Left renal pelvis (tissue), 4 donors: ENCODE data around the gene UTS2R. TPM values are rescaled to one million over a fixed set of nuclear protein-coding genes. Genes with fewer than 3 reads are reported as not detected.
"Not testable (repeated sequence)": the region's sequence is repeated elsewhere in the genome, so short reads cannot be mapped to it uniquely, and the experiment has no call there.

ENCODE experiments used
- DNase-seq, 4 donors: peaks; one replicate each; pipeline ENCODE4 v3.0.0-alpha.2; 2013; ENCODE audit warnings: low read depth in 4 of 4, low spot score in 3 of 4
- polyA plus RNA-seq, 4 donors: library from polyadenylated mRNA; unstranded; fragments of 120-200 nt; gene quantifications; one replicate each; pipeline ENCODE4 v1.2.1, GENCODE V29; 2013; ENCODE audit not compliant: insufficient read length in 4 of 4

UTS2R gene
- polyA plus RNA-seq, 4 donors = 0.19 to 1.2 (median 0.25) TPM

DNA sequence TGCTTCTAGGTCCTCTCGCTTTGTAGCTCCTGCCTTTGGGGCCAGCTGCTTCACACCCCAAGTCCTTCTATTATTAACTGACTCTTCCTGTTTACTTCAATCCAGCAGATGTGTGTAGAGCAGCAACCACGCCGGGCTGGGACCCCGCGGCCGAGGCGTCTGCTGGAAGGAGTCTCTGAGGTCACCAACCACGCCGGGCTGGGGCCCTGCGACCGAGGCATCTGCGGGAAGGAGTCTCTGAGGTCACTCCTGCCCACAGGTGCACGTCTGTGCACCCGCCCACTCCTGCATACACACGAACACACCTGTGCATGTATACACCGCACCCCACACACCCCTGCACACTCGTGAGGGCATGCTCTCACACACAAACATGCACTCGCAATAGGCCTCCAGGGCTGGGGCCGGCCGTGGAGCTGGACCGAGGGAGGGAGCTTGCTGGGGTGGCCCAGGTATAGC, 20.3 kb upstream of the UTS2R start:
- DNase-seq = no peak

DNA sequence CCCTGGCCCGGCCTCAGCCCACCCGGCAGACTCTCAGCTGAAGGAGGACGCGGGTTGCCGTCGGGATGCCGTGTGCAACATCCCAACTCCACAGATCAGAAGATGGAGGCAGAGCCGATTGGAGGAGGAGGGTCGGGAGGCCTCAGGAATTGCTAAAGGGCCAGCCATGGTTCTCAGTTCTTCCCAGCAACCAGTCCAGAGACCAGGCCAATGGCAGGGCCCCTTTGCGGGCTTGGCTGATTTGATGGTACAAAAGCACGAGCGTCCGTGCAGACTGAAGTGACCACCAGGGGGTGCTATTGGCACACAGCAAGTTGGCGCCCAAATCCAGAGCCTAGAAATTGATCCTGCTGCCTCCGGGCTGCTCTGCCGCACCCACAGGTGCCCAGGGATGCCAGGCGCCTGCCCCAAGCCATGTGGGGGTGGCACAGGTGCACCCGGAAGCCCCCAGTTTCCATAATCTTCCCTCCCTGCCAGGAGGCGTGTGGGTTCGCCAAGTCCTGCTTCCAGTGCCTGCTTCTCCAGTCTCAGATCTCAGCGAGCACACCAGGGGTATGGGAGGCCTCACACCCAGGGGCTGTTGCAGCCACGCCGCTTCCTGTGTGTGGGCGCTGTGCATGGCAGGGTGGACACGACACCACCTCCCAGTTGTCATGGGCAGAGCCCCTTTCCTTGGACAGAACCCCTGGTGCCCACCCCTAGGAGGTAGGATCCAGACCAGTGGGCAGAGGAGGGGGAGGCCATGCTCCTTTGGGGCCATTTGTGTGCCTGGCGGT, 19.7 kb upstream of the UTS2R start:
- peak in 3 of 4 donors; percentile 73 to 80 (median 77) for DNase-seq

DNA sequence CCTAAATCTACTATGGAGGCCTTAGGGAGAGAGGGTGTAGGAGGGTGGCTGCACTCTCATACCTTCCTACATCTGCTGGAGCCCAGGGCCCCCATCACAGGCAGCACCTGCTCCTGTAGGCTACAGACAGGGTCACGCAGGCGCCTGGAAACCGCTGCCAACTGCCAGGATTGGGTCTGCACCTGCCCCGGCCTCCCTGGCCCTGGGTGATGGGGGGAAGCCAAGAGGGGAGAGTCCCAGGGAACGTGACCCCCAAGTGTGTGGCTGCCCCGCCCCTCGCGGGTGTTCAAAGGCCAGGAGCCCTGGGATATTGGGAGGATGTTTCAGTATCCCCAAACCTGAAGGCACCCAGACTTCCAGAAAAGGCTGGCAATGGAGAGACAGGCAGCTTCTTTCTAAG, 18.1 kb upstream of the UTS2R start:
- no peak for DNase-seq

DNA sequence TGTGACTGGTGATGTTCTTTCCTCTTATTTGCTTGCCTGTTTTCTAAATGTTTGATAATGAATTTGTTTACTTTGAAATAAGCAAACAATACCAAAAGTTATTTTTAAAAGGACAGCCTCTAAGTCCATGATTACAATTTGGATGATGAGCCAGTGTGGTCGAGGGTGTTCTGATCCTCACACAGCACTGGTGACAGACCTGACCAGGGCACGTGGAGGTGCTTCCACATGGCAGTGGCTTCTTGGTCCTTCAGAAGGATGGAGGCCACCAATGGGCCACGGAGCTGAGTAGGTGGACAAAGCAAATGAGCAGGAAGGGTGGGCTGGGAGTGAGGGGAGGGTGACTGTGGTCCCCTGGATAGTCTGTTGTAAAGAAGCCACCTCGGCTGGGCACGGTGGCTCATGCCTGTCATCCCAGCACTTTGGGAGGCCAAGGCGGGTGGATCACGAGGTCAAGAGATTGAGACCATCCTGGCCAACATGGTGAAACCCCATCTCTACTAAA, 16.7 kb upstream of the UTS2R start:
- DNase-seq = no peak

DNA sequence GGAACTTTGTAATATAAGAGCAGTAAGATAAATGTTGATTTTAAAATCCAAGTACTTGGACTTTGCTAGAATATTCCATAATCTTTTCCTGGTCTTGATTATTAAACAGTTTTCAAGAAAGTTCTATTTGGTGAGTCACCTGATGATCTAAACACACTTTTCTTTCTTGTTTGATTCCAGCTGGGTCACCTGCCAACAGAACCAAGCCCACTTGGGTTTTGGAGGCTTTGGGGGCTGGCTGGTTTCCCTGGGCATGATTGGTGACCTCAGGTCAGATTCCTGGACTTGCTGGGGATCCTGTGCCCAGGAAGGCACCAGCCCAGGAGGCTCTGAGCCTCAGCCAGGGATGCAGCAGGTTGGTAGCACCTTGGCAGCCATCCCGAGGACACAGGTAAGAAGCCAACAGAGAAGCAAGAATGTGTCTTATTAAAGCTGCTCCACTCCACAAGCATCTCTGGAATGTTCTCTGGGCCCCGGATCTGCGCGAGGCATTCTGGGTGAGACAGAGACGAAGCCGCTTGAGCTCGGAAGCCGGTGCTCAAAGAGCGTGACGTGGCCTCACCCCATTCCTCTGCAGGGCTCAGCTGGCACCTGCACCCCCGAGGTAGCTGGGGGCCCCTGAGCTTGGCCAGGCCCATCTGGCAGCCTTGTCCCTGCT, 15.7 kb upstream of the UTS2R start:
- DNase-seq = no peak

DNA sequence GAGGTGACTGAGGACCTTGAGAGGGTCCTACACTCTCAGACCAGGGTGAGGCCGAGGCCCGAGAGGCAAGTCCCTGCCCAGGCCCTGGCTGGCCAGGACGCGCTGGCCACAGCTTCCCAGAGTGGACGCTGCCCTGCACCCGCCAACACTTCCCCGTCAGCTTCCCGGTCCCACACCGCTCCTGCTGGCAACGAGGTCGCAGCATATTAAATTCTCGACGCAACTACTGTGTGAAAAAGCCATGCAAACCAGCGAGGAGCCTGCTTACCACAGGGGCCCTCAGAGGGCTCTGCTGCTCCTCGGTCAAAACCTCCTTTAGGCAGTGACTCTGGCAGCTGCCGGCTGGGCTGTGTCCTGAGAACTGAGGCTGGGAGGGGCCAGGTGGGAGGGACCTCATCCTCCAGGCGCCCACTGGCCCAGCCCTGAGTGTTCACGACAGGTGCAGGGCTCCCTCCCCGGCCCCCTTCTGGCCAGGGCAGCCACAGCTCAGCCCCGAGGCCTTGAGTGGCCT, 14.7 kb upstream of the UTS2R start:
- DNase-seq = no peak

DNA sequence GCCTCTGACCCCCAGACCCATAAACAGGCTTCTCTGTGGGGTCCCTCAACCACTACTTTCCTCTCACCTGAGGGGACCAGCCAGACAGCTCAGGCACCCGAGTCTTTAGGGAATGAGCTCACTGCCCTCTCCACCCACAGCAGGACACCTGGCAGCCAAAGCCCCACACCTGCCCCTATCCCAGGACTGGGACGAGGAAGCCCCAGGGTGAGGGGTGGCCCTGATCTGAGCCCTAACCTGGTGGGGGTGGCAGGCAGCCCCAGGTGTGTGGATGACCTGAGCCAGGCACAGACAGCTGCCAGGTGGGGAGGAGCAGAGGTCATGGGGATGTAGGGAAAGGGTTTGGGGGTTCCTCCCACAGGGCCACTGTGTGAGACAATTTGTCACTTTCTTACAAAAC, 14.2 kb upstream of the UTS2R start:
- DNase-seq = no peak

DNA sequence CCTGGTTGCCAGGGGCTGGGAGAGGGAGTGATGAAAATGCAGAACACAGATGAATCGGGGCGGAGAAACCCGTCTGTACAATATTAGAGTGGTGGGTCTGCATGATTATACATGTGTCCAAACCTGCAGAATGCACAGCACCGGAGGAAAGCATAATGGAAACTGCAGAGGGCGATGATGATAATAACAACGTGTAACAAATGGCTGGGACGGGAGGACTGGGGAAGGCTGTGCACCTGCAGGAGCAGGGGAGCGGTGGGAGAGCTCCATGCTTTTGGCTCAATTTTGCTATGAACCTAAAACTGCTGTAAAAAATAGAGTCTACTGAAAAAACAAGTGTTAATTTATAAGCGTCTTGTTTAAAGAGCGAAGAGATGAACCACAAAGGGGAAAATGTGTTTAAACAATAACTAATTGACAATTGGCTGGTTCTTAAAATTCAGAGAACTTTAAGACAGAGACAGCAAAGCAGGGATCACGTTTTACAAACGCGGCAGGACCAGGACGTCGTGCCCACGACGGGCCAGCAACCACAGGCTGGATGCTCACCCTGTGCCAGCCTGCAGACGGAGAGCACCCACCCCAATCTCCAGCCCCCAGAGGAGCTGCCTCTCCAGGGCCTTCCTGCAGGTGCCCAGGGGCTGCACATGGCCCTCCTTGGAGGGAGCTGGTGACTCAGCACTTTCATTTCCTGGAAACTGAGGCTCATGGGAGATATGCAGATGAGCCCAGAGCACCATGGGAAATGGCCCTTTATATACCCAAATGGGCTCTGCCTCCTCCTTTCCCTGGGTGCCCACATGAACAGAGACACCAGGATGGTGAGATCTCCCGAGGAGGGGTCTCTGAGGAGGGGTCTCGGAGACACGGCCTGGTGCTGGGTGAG, 12.9 kb upstream of the UTS2R start, which contains the start of gene TEX19:
Gene TEX19, plus strand, starts transcription at position 783 of the 886 bp plus-strand sequence. CDS start 2,904 bp downstream, outside the sequence.
- no peak for DNase-seq

DNA sequence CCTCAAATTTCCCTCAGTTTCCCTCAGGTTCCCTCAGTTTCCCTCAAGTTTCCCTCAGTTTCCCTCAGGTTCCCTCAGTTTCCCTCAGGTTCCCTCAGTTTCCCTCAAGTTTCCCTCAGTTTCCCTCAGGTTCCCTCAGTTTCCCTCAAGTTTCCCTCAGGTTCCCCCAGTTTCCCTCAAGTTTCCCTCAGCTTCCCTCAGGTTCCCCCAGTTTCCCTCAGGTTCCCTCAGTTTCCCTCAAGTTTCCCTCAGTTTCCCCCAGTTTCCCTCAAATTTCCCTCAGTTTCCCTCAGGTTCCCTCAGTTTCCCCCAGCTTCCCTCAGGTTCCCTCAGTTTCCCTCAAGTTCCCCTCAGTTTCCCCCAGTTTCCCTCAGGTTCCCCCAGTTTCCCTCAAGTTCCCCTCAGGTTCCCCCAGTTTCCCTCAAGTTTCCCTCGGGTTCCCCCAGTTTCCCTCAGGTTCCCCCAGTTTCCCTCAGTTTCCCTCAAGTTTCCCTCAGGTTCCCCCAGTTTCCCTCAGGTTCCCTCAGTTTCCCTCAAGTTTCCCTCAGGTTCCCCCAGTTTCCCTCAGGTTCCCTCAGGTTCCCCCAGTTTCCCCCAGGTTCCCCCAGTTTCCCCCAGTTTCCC, 12.0 kb upstream of the UTS2R start:
- not testable (repeated sequence) for DNase-seq

DNA sequence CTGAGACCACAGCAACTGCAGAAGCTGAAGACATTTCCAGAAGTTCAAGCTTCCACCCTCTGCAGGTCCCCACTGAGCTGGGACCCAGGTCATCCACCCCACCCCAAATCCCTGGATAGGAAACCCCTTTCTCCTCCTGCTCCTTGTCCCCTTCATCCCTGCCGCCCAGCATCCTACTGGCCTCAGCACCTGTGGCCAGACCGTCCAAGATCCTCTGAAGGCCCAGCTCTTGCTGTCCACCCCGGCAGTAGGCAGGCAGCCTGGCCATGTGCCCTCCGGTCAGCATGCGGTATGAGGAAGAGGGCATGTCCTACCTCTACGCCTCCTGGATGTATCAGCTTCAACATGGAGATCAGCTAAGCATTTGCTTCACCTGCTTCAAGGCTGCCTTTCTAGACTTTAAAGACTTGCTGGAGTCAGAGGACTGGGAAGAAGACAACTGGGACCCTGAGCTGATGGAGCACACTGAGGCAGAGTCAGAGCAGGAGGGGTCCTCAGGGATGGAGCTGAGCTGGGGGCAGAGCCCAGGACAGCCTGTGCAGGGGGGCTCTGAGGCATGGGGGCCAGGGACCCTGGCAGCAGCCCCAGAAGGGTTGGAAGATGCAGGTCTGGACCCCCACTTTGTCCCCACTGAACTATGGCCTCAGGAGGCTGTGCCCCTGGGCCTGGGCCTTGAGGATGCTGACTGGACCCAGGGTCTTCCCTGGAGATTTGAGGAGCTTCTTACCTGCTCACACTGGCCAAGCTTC, 9.5 kb upstream of the UTS2R start:
- DNase-seq = no peak

DNA sequence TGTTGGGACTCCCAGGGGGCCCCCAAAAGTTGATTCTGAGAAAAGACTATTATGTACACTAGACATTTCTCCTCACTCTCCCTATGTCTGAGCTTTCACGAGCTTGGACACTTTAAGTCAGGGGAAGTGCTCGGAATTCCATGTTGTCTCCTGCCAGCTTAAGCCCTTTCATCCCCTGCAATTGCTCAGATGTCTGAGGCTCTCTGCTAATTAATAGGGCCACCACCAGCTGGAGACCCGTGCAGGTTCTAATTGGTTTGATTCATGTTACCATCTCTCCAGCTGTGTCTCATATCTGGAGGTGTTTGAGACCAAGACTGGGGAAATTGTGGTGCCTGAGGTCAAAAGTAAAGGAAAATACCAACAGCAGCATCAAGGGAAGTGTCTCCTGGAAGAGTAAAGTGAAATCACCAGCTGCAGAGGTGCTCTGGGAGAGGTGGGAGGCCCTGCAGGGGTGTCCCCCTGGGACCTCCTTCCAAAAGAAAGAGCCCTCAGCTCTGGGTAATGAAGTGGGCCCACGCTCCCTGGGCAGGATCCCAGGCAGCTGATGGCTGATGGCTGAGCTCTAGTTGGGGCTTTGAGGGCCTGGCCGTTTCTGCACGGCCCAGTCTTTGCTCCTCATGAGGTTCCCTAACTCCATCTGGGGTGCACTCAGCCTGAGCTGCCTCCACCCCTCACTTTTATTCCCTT, 5.8 kb upstream of the UTS2R start:
- no peak for DNase-seq

DNA sequence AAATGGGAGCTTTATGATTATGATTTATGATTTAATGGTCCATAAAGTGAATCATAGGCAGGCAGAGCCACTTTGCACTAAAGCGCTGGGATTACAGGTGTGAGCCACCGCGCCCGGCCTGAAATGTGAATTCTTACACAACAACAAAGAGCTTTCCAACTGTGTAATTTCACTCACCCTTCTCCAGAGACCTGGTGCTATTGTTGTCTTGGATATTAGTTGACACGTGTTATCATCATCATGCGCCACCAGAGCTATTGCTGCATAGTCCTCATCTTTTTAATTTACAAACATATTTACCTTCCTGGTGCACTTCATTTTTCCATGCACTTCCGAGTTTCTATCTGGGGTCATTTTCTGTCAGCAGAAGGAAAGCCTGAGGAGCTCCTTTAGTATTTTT, 4.8 kb upstream of the UTS2R start:
- DNase-seq = no peak

DNA sequence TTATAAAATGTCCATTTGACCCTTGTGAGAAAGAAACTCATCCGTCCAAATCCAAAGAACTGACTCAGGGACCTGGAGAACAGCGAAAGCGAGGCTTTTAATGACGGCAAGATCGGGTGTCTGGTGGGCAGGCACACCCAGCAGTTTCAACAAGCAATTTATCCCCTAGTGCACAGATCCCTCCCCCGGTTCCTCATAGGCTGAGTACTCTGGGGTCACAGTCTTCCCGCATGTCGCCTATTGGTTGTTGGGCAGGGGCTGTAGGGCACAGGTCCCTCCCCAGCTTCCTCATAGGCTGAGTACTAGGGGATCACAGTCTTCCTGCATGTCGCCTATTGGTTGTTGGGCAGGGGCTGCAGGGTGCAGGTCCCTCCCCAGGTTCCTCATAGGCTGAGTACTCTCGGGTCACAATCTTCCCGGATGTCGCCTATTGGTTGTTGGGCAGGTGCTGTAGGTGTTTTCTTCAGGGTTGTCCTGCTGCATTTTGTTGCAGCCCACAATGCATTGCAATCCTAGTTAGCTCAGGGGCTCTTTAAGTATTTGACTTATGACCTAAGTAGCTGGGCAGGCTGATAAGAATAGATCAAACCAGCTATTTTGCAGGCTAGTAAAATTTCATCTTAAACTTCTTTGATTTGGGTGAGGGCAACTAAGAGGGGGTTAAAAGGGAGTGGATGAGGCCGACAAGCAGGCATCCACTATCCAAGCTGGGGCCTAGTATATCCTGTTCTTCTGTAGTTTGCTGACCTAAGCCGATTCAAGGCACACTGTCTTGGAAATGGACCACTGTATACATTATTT, 3.6 kb upstream of the UTS2R start:
- no peak for DNase-seq

DNA sequence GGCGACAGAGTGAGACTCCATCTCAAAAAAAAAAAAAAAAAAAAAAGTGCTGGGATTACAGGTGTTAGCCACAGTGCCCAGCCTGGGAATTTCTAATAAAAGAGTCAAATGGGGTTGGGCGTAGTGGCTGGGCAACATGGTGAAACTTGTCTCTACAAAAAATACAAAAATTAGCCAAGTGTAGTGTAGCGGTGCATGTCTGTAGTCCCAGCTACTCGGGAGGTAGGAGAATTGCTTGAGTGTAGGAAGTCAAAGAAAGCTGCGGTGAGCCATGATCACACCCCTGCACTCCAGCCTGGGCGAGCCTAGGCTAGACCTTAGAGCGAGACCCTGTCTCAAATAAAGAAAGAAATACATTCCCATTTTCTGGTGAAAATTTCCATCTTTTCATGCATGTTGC, 2.4 kb upstream of the UTS2R start:
- no peak for DNase-seq

DNA sequence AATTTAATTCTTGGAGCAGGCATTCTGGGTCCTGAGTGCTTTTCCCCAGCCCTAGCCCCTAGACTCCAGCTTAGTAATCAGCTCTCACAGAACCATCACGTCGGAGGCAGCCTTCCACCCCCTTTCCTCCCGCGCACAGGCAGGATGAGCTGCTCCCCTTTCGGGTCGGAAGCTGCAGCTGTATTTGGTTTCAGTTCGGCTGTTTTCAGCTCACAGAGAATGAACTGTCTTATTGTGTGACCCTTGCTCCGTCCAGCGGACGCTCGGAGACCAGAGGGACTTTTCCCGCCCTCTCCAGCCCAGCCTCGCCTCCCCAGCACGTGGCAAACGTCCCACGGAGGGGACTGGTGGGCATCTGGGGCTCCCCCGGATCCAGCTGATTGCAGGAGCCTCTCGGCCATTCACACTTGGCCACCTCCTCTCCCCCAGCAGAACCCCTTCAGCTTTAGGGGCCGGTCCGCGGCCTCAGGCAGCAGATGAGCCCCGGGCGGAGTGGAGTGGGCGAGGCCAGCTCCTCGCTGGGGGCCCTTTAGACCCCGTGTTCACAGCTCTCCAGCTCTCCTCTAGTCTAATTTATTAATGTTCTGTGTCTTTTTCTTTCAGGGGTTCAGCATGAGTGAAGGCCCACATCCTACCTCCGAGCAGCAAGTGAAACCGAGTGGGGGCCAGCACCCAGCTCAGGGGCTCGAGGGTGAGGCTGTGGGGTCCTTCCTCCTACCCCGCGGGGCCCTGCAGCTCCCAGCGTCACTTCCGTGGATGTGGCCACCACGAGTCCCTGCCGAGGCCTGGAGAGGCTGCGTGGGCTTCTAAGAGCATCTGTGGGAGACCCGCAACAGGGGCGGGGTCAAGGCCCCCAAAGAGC, 863 bp upstream of the UTS2R start:
- no peak for DNase-seq

DNA sequence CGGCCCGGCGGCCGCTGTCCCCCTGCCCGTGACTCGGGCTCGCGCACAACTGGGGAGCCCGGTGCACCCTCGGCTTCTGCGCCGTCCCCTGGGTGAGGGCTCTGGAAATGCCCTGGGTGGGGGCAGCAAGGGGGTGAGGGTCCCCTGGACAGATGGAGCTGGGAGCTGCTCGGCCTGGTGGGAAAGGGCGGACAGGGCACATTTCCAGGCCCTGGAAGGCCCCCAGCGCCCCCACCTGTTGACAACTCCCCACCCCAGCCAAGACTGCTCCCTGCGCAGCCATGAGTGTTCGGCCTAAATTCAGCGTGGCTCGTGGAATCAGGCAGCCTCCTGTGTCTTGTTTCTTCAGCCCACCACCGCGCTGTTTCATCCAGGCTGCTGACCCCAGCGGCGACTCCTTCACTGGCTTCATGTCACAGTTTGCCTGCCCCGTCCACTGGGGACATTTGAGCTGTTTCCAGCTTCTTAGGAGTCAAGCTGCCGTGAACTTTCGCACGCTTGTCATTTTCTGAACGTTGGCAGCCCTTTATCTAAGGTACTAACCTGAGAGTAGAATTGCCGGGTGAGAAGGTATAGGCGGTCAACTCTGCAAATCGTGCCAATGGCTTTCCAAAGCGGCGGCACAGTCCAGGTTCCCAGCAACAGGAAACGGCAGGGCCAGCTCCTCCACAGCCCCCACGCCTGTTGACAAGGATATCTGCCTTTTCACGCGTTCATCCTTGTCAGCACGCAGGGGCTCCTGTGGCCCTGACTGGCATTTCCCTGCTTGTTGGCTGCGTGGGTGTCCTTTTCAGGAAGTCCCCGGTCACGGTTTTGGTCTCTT, 895 bp downstream of the UTS2R start:
- DNase-seq = no peak
